Daoy (cell line): ENCODE data around the gene TENM4. TPM values are rescaled to one million over a fixed set of nuclear protein-coding genes. Genes with fewer than 3 reads are reported as not detected.
"Not testable (repeated sequence)": the region's sequence is repeated elsewhere in the genome, so short reads cannot be mapped to it uniquely, and the experiment has no call there.

Experiments used
- DNase-seq: peaks from one replicate; pipeline ENCODE4 v3.0.0-alpha.2; 2015; ENCODE audit warnings: low read depth
- total RNA-seq: library from RNA; depleted of rRNA; stranded (reverse); fragments of >200 nt; shearing (Covaris generic); gene quantifications from 2 replicates; pipeline ENCODE4 v1.2.3, GENCODE V29; 2014

Gene TENM4
- total RNA-seq, 1 experiment from 2014 or later, result 13.6 TPM

DNA sequence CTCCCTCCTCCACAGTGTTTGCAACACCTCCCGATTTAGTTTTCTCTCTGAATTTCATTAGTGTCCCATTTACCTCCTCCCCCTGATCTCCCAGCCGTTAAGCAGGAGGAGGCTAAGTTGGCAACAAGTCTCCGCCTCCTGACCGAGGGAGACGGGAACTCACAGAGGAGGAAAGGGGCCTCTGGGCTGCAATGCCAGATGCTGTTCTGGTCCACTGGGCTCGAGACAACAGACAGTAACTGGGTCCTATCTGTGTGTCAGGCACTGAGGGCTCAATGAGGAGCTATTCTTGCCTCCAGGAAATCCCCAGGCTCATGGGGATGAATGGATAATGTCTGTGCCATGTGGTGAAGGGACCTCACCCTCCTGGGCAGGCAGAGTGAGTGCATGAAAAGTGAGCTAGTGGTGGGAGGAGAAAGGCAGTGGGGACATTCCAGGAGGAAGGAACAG is 228.1 kb downstream of the TENM4 start:
- peak; percentile 42 for DNase-seq

GRCh38 chr11:79209540-79210266 is 231.1 kb downstream of the TENM4 start:
- no peak for DNase-seq

- DNase-seq, result no peak
Measured at GRCh38 chr11:79208126-79208525, 232.7 kb downstream of the TENM4 start.

DNA sequence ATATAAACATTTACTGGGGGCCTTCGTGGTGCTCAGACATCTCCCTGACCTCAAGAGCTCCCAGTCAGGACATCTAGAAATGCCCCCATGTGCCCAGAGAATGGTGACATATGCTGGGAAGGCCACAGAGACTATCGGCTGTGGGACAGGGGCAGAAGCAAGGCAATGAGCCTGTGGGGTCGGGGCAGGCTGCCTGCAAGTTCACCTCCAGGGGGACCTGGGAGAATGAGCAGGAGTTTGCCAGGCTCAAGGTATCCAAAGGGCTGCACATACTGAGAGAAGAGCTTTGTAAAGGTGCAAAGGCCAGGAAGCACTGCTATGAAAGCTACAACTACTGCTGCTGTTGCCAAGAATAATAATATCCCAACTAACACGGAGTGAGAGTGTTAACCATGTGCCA is 233.9 kb downstream of the TENM4 start:
- no peak for DNase-seq

DNA sequence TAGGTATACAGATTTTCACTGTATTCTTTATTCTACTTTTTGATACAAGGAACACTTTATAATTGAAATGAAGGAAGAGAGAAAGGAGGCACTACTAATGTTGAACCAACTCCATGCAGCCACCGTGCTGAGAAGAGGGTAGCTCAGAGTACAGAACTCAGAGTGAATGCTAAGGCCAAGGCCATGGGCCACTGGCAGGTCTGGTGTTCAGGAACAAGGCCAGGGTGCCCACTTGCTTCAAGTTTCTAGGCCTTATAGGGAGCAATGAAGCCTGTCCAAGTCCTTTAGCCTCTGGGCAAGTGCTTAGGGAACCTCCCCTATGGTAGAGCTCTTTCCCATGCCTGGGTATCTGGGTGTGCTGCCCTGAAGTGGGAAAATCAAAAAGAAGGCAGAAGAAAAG is 235.0 kb downstream of the TENM4 start:
- no peak for DNase-seq

DNA sequence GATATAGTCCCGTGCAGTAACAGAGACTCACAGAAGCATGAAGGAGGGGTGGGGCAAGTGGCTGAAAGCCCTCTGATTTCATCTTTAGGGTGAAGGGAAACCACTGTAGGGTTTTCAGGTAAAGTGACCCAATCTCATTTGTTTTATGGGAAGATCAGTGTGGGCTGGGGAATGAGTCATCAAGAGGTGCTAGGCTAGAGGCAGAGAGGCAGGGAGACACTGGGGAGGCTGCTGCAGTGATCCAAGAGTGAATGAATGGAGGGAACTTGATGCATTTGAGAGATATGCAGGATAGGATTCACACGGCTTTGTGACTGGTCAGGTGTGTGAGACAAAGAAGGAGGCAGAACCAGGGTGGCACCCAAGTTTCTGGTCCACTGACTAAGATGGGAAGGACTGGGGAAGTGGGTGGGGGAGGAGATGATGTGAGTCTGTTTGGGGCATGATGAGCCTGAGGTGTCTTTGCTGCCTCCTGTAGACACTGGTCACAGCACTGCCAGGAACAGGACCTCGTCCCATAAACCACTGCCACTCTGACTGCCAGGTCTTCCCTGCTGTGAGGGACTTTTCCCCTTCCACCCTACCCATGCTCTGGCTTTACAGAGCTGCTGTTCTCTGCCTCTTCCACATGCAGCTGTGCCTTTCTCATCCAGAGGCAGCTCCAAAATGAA is 239.0 kb downstream of the TENM4 start:
- DNase-seq, result peak; percentile 53

- DNase-seq, result no peak
Measured at GRCh38 chr11:79200398-79201070, 240.3 kb downstream of the TENM4 start.

DNA sequence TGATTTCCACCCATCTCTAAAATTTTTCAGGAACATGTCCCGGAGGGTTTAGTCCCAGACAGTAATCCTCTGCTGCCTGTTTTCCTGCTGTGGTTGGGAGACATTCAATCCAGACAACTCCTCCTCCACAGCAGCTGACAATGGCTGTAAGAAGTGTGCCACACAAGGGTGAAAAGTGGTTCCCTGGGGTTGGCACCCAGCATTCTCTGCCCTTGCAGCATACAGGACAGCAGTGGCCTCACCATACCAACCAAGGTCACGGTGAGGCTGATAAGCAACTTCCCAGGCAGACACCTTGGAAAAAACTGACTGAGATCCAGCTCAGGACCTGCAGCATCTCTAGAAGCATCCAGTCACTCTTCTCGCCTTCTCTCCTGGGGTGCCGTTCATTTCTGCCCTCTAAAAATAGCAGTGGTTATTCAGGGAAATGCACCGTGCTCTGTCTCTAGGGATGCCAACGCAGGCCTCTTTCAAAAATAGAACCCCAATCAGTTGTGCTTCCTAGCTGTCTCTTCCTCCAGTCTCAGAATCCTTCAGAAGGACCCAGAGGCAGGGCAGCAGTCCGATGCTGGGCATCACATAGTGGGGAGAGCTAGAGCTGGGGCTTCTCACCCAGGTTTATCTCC is 241.0 kb downstream of the TENM4 start:
- no peak for DNase-seq

DNA sequence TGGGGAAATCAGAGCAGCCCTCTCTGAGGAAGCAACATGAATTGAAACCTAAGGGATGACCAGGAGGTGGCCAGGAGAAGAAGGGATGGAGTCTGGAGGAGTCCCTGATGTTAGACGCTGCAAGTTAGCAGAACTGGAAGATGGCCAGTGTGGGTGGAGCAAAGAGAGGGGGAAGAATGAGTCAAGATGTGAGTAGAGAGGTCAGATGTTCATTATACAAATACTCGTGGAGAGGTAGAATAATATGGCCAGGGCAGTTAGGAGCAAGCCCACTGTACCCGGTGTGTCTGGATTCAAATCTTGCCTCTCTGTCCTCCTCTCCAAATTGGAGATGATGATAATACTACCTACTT is 242.0 kb downstream of the TENM4 start:
- peak; percentile 50 for DNase-seq

DNA sequence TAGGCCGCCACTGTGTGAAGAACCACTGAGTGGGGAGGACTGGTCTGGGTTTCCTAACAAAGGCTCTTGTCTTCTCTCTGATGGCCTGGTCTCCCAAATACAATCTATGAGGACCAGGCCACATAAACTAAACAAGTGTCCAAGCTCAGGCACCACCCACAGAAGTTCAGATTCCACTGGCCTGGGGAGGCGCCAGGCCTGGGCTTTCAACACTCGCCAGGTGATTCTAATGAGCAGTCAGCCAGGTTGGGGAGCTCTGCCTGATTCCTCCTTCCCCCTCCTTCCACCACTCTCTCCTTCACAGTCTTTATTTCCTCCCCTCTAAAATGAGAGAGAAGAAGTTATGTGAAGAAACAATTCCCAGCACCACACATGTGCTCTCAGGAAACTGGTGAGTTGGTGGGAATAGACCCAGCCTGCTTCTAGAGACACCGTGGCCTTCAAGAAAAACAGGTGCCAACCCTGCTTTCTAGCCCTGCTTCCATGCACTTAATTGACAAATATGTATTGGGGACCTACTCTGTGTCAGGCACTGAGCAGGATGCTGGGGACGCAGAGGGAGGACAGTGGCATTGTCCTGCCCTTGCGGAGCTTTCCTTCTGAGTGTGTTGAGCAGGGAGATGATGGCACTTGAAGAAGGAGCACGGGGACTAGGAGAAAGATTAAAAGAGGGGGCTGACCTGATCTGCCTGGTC is 242.5 kb downstream of the TENM4 start:
- no peak for DNase-seq

DNA sequence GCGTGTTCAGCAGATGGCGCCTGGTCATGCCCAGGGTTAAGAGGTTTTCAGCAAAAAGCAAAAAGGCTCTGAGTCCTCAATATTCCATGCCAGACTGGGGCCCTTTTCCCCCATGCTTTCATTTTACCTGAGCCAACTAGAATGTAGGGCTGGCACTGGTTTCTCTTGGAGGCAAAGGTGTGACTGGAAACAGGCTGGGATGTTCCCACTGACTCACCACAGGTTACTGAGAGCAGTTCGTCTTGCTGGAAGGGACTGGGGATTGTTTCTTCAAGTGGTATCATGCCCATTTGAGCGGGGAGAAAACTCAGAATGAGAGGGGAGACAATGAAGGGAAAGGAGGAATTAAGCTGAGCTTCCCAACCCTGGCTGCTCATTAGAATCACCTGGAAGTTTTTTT is 243.9 kb downstream of the TENM4 start:
- no peak for DNase-seq

DNA sequence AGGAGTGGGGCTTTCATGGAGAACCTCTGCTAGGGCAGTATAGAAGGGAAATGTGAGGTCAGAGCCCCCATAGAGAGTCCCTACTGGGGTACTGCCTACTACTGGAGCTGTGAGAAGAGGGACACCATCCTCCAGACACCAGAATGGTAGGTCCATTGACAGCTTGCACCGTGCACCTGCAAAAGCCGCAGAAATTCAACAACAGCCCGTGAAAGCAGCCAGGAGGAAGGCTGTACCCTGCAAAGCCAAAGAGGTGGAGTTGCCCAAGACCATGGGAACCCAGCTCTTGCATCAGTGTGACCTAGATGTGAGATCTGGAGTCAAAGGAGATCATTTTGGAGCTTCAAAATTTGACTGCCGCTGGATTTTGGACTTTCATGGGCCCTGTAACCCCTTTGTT is 245.6 kb downstream of the TENM4 start:
- DNase-seq, result no peak

DNA sequence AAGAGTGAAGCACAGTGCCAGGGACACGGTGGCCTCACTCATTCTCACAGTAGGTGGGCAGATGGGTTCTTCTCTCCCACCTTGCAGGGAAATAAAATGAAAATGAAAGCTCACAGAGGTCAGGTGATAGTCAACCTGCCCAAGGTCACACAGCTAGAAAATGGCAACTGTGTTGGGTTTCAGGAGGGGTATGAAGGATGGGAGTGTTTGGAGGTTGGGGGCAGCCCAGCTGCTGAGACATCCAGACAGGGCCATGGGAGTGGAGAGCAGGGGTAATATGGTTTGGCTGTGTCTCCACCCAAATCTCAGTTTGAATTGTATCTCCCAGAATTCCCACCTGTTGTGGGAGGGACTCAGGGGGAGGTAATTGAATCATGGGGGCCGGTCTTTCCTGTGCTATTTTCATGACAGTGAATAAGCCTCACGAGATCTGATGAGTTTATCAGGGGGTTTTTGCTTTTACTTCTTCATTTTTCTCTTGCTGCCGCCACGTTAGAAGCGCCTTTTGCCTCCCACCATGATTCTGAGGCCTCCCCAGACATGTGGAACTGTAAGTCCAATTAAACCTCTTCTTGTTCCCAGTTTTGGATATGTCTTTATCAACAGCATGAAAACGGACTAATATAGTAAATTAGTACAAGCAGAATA is 247.0 kb downstream of the TENM4 start:
- no peak for DNase-seq

GRCh38 chr11:79192836-79193235 is 248.0 kb downstream of the TENM4 start:
- no peak for DNase-seq

DNA sequence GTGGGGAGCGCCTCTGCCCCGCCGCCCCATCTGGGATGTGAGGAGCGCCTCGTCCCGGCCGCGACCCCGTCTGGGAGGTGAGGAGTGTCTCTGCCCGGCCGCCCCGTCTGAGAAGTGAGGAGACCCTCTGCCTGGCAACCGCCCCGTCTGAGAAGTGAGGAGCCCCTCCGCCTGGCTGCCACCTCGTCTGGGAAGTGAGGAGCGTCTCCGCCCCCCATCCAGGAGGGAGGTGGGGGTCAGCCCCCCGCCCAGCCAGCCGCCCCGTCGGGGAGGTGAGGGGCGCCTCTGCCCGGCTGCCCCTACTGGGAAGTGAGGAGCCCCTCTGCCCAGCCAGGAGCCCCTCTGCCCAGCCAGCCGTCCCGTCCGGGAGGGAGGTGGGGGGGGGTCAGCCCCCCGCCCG is 249.1 kb downstream of the TENM4 start:
- not testable (repeated sequence) for DNase-seq

GRCh38 chr11:79190553-79190952 is 250.3 kb downstream of the TENM4 start:
- not testable (repeated sequence) for DNase-seq

GRCh38 chr11:79189601-79190000 is 251.2 kb downstream of the TENM4 start:
- DNase-seq, result no peak

DNA sequence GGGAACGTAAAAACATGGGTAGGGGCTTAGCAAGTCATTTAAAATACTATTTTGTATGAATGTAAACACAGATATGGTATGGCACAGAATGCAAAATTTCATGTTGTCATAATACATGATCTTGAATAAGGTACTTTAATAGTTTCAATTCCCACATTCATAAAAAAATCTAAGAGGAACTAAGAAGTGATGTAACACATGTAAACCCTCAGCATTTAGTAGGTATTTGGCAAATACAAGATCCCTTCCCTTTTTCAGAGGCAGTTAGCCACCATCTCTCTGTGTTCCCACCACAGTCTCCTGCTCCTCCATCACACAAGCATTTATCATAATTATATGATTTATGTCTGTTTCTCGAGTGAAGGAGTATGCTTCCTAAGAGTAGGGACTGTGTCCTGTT is 251.8 kb downstream of the TENM4 start:
- no peak for DNase-seq

- no peak for DNase-seq
Measured at GRCh38 chr11:79186669-79187068, 254.2 kb downstream of the TENM4 start.

- DNase-seq, result no peak
Measured at GRCh38 chr11:79185351-79185750, 255.5 kb downstream of the TENM4 start.

- DNase-seq, result no peak
Measured at GRCh38 chr11:79184285-79184684, 256.5 kb downstream of the TENM4 start.
